ENCODE results near the gene COPB1. TPM values are rescaled to one million over a fixed set of nuclear protein-coding genes. Genes with fewer than 3 reads are reported as not detected.

Gene COPB1
- total and polyA plus RNA-seq, 9 of the 15 experiments (the other 6 are each of a cell fraction or from before 2014, with no cell fraction given): 64.7 to 188 (median 91.6) TPM

- Histone ChIP-seq H3K79me2 (ENCODE audit: control insufficient read depth, insufficient read depth, low read length) (peaks cover 52% of the 10 kb centered on the region), H2AFZ (ENCODE audit: low read depth, low read length) (peak overlapping the region; percentile 92)
- CTCF ChIA-PET (ENCODE audit: low intra/inter-chr PET ratio): no interaction called here
- TF ChIP-seq CHD1 (IDR thresholded peaks at IDR 0.05; ENCODE audit: low read length) (peak; percentile 79), CBFA2T3 (IDR thresholded peaks at IDR 0.05) (0 out of 2 replicates have a peak, but pooled peaks have one; percentile 3), PRDM10 (IDR thresholded peaks at IDR 0.05; ENCODE audit: partially characterized antibody) (peak; percentile 6), SREBF2 (CRISPR knock-in tag; IDR thresholded peaks at IDR 0.05) (no peak), NKRF (IDR thresholded peaks at IDR 0.05; ENCODE audit: borderline replicate concordance) (no peak), ZNF436 (CRISPR knock-in tag; IDR thresholded peaks at IDR 0.05) (no peak), SPI1 (IDR thresholded peaks at IDR 0.05; ENCODE audit: borderline replicate concordance, low read depth, low read length) (0 out of 2 replicates have a peak, but pooled peaks have one; percentile 33), FOXM1 (IDR thresholded peaks at IDR 0.05; ENCODE audit: low read depth) (no peak), FOXM1 (CRISPR knock-in tag; IDR thresholded peaks at IDR 0.05; ENCODE audit: low read depth) (0 out of 2 replicates have a peak, but pooled peaks have one; percentile 3), KLF6 (CRISPR knock-in tag; IDR thresholded peaks at IDR 0.05; ENCODE audit: borderline replicate concordance) (0 out of 2 replicates have a peak, but pooled peaks have one; percentile 6), GATAD2B (IDR thresholded peaks at IDR 0.05; ENCODE audit: borderline replicate concordance) (0 out of 2 replicates have a peak, but pooled peaks have one; percentile 18)
Observed at GRCh38 chr11:14519597-14519916, 19.9 kb upstream of the COPB1 start.

More at GRCh38 chr11:14519597-14519916, 19.9 kb upstream of the COPB1 start:
- H4K20me1 ChIP-seq (replicated peaks; ENCODE audit: control insufficient read depth, insufficient read depth, low read length): 0 out of 2 replicates have a peak, but pooled peaks cover 4% of the 10 kb centered on the region
- in situ Hi-C loops (cut with MboI): no loop called here
- H3K4me2 ChIP-seq (ENCODE audit: insufficient read depth, low read length): peak overlapping the region; percentile 99
- H3K4me1 ChIP-seq (replicated peaks in 1 of 2; ENCODE audit: control insufficient read depth in 2 of 2, insufficient read depth in 2 of 2, low read length in 2 of 2): peaks cover 6 to 8% of the 10 kb centered on the region in 2 experiments; a peak in 3 of 5 replicates
- ATAC-seq (peak; percentile 22), DNase-seq (ENCODE audit: extremely low read depth in 1 of 4, low spot score in 3 of 4) (no peak), FAIRE-seq (no peak)
- no peaks in the 10 kb centered on the region for H3K27me3 ChIP-seq (ENCODE audit: control insufficient read depth in 2 of 2, insufficient read depth in 2 of 2, low read length in 2 of 2)
- H3K9me1 ChIP-seq (ENCODE audit: control insufficient read depth, insufficient read depth, low read length): no peaks in the 10 kb centered on the region
- peak overlapping the region; percentile 99 for H3K27ac ChIP-seq (ENCODE audit: extremely low read depth, low read depth, low read length)
- WGBS (ENCODE audit: insufficient coverage, low coverage, missing lambda C conversion rate): 1% methylated on average over 10 of the region's 10 CpGs
- BruUV-seq (replicated peaks): no TSS peak
- H3K36me3 ChIP-seq (ENCODE audit: control insufficient read depth, insufficient read depth, low read length): peaks cover 48% of the 10 kb centered on the region
- no peaks in the 10 kb centered on the region for H3K9me3 ChIP-seq (replicated peaks; ENCODE audit: control insufficient read depth, insufficient read depth, low read depth, low read length)
- POLR2A ChIA-PET: interaction anchor here (0.6 to 2.2 kb wide), 9 partner anchors 11 to 388 kb away, joined by 3 to 10 read pairs (median 4); partner anchors contain the start of genes COPB1 and PDE3B
- intact Hi-C loops (cut with micrococcal nuclease): no loop called here
- peak overlapping the region; percentile 94 to 97 for H3K9ac ChIP-seq (ENCODE audit: insufficient read depth in 1 of 2, low read depth in 2 of 2, low read length in 2 of 2)
- H3K4me3 ChIP-seq: peak overlapping the region; percentile 92

All from K562 (cell line).